Activated B cell treated with CpG ODN at 0.5 μM for 24 hours (primary cell): ENCODE results near the gene FGFR4. TPM values are rescaled to one million over a fixed set of nuclear protein-coding genes. Genes with fewer than 3 reads are reported as not detected.

Experiments used
- ATAC-seq: fragments of 200-7000 bp; cut with Tn5 transposase; one replicate; pipeline ENCODE4 v1.10.0; 2021; ENCODE audit warnings: low read depth, mild to moderate bottlenecking, moderate library complexity
- CTCF ChIA-PET: fragments of 350-600 bp; sonication (Branson Sonifier 250); formaldehyde crosslinking; loops from one replicate; lab custom pipeline; 2021; ENCODE audit warnings: antibody characterized with exemption; lab: Charles Lee
- POLR2A ChIA-PET: fragments of 350-600 bp; sonication (Branson Sonifier 250); formaldehyde crosslinking; loops from one replicate; lab custom pipeline; 2021; ENCODE audit warnings: antibody characterized with exemption; lab: Charles Lee
- DNase-seq: peaks from one replicate; pipeline ENCODE4 v3.0.0; 2022
- H3K27ac Mint-ChIP-seq: one replicate; pipeline ENCODE4 v1.8.0; 2020; ENCODE audit warnings: mixed read lengths
- H3K27me3 Mint-ChIP-seq: one replicate; pipeline ENCODE4 v1.8.0; 2021; ENCODE audit warnings: mixed read lengths
- H3K36me3 Mint-ChIP-seq: one replicate; pipeline ENCODE4 v1.8.0; 2021; ENCODE audit warnings: low read depth, mixed read lengths
- H3K4me1 Mint-ChIP-seq: one replicate; pipeline ENCODE4 v1.8.0; 2021; ENCODE audit warnings: mixed read lengths
- H3K4me3 Mint-ChIP-seq: one replicate; pipeline ENCODE4 v1.8.0; 2020; ENCODE audit warnings: mild to moderate bottlenecking, mixed read lengths
- H3K9me3 Mint-ChIP-seq: one replicate; pipeline ENCODE4 v1.8.0; 2020; ENCODE audit warnings: mixed read lengths
- intact Hi-C: fragments of 100-400 bp; cut with micrococcal nuclease; formaldehyde crosslinking; loops from one replicate; pipeline ENCODE4 v1.15.1; 2024
- total RNA-seq: library from RNA; stranded (reverse); gene quantifications from 2 replicates; pipeline ENCODE4 v1.2.3, GENCODE V29; 2022
- TF ChIP-seq, protein P1 (sequence below): fragments of 200-600 bp; IDR thresholded peaks from one replicate; pipeline ENCODE4 v1.8.0; 2022; ENCODE audit warnings: antibody characterized with exemption, mild to moderate bottlenecking

The FGFR4 gene
- 1.5 and 3.0 TPM in 2 replicates for total RNA-seq

DNA sequence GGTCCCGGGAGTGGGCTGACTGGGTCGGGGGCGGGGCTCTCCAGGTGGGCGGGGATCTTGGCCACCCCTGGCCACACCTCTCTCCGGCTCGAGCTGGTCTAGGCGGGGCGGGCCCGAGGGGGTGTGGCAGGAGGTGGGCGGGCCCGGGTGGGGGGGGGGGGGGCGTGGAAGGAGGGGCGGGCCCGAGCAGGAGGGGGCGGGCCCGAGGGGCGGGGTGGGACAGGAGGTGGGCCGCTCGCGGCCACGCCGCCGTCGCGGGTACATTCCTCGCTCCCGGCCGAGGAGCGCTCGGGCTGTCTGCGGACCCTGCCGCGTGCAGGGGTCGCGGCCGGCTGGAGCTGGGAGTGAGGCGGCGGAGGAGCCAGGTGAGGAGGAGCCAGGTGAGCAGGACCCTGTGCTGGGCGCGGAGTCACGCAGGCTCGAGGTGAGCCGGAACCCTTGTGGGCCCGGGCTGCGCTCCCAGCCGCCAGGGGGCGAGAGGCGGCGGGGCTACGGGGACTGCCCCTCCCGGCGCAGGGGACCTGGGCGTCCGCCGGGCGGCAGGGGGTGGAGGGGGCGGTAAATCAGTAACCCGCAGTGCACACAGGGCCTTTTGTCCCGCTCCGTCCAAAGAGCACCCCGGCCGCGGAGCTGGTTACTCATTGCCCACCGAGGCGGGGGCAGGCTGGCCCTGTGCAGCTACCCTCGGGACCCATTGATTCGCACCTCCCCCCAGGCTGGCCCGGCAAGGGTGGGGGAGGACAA, at the start of gene FGFR4:
FGFR4 (plus strand) TSS at position 262 of the 744 bp plus-strand sequence. CDS start 2,688 bp downstream, outside the sequence.
- ChIA-PET POLR2A (interaction anchor here (0.8 to 1.8 kb wide), 2 partner anchors 15 to 46 kb away, joined by 3 to 6 read pairs; partner anchors contain the start of gene NSD1), CTCF (interaction anchor here (1.0 to 2.9 kb wide), 5 partner anchors 15 to 222 kb away, joined by 3 to 15 read pairs (median 3); no protein-coding TSS in a partner anchor)
- Mint-ChIP-seq H3K4me1 (peaks cover 19% of the 10 kb centered on the region), H3K27ac (peak within 1 kb of the TSS; percentile 65), H3K9me3 (no peaks in the 10 kb centered on the region), H3K36me3 (no peaks in the 10 kb centered on the region), H3K4me3 (peak within 1 kb of the TSS; percentile 70), H3K27me3 (peaks cover 6% of the 10 kb centered on the region)
- ATAC-seq (peak; percentile 82), DNase-seq (peak; percentile 71)
- intact Hi-C loops, result loop anchor here (1.0 to 5.0 kb wide), 3 partner anchors 16 to 80 kb away; partner anchors contain the start of gene UIMC1
- TF ChIP-seq, protein P1, sequence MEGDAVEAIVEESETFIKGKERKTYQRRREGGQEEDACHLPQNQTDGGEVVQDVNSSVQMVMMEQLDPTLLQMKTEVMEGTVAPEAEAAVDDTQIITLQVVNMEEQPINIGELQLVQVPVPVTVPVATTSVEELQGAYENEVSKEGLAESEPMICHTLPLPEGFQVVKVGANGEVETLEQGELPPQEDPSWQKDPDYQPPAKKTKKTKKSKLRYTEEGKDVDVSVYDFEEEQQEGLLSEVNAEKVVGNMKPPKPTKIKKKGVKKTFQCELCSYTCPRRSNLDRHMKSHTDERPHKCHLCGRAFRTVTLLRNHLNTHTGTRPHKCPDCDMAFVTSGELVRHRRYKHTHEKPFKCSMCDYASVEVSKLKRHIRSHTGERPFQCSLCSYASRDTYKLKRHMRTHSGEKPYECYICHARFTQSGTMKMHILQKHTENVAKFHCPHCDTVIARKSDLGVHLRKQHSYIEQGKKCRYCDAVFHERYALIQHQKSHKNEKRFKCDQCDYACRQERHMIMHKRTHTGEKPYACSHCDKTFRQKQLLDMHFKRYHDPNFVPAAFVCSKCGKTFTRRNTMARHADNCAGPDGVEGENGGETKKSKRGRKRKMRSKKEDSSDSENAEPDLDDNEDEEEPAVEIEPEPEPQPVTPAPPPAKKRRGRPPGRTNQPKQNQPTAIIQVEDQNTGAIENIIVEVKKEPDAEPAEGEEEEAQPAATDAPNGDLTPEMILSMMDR, result no peak

- Mint-ChIP-seq H3K9me3 (no peaks in the 10 kb centered on the region), H3K27me3 (no peaks in the 10 kb centered on the region), H3K4me3 (no peak overlapping the region), H3K36me3 (peaks cover 53% of the 10 kb centered on the region), H3K27ac (no peak overlapping the region), H3K4me1 (peaks cover 9% of the 10 kb centered on the region)
- TF ChIP-seq, protein P1, result no peak
- ChIA-PET POLR2A (interaction anchor here (0.6 kb wide), 1 partner anchor 23 kb away, joined by 3 read pairs; no protein-coding TSS in a partner anchor), CTCF (no interaction called here)
- DNase-seq (no peak), ATAC-seq (no peak)
- intact Hi-C loops, result no loop called here
Measured at GRCh38 chr5:177036921-177037320, 49.8 kb upstream of the FGFR4 start.

GRCh38 chr5:177040814-177041420, 45.8 kb upstream of the FGFR4 start:
- no peaks in the 10 kb centered on the region for H3K9me3 Mint-ChIP-seq
- no peak overlapping the region for H3K4me3 Mint-ChIP-seq
- ATAC-seq, result no peak

GRCh38 chr5:177041936-177042335, 44.8 kb upstream of the FGFR4 start:
- peaks cover 57% of the 10 kb centered on the region for H3K36me3 Mint-ChIP-seq
- H3K9me3 Mint-ChIP-seq, result no peaks in the 10 kb centered on the region
- H3K4me1 Mint-ChIP-seq, result no peaks in the 10 kb centered on the region
- ChIA-PET POLR2A (no interaction called here), CTCF (interaction anchor here (1.3 kb wide), 1 partner anchor 30 kb away, joined by 3 read pairs; no protein-coding TSS in a partner anchor)
- ATAC-seq, result no peak
- DNase-seq, result no peak
- H3K27ac Mint-ChIP-seq, result no peak overlapping the region
- intact Hi-C loops, result no loop called here
- H3K27me3 Mint-ChIP-seq, result no peaks in the 10 kb centered on the region
- no peak overlapping the region for H3K4me3 Mint-ChIP-seq
- TF ChIP-seq, protein P1, result no peak

More at GRCh38 chr5:177040814-177041420, 45.8 kb upstream of the FGFR4 start:
- ChIA-PET POLR2A (no interaction called here), CTCF (interaction anchor here (1.3 kb wide), 1 partner anchor 31 kb away, joined by 3 read pairs; no protein-coding TSS in a partner anchor)
- intact Hi-C loops, result no loop called here
- no peak overlapping the region for H3K27ac Mint-ChIP-seq
- peaks cover 60% of the 10 kb centered on the region for H3K36me3 Mint-ChIP-seq
- TF ChIP-seq, protein P1, result no peak
- no peaks in the 10 kb centered on the region for H3K27me3 Mint-ChIP-seq
- no peak for DNase-seq
- H3K4me1 Mint-ChIP-seq, result peaks cover 7% of the 10 kb centered on the region

DNA sequence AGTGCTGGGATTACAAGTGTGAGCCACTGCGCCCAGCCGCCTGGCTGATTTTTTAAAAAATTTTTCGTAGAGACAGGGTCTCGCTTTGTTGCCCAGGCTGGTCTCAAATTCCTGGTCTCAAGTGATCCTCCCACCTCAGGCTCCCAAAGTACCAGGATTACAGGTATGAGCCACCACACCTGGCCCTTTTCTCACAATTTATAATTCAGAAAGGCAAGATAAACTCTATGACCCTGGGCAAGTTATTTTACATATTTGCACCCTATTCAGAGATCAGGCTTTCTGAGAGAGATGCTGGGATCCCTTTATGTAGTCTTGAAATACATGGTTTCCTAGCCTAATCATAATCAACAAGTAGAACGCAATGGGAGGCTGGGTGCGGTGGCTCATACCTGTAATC, 43.6 kb upstream of the FGFR4 start:
- ChIA-PET POLR2A (no interaction called here), CTCF (interaction anchor here (0.7 kb wide), 1 partner anchor 38 kb away, joined by 4 read pairs; no protein-coding TSS in a partner anchor)
- TF ChIP-seq, protein P1, result no peak
- Mint-ChIP-seq H3K9me3 (no peaks in the 10 kb centered on the region), H3K4me1 (no peaks in the 10 kb centered on the region), H3K4me3 (no peak overlapping the region), H3K27me3 (no peaks in the 10 kb centered on the region), H3K27ac (no peak overlapping the region), H3K36me3 (peaks cover 65% of the 10 kb centered on the region)
- DNase-seq, result no peak
- intact Hi-C loops, result no loop called here
- ATAC-seq, result no peak
